Epithelial cell of esophagus (primary cell): ENCODE data around the gene SORBS1.

Experiments used
- DNase-seq: peaks from one replicate; pipeline ENCODE4 v3.0.0; 2010; ENCODE audit warnings: low read depth
- H3K4me3 ChIP-seq: 2 replicates; pipeline ENCODE4 v1.5.1; 2011; ENCODE audit warnings: mild to moderate bottlenecking, low read length, control low read depth
- CTCF ChIP-seq: IDR thresholded peaks from 2 replicates; pipeline ENCODE4 v1.5.1; 2011; ENCODE audit warnings: low read depth, mild to moderate bottlenecking, low read length, control low read depth, inconsistent platforms; ENCODE audit not compliant: insufficient read depth; ENCODE audit errors: missing control alignments

The SORBS1 gene

GRCh38 chr10:95425592-95426465, 135.3 kb downstream of the SORBS1 start:
- no peak for TF ChIP-seq CTCF
- no peak for DNase-seq
- H3K4me3 ChIP-seq: no peak overlapping the region

DNA sequence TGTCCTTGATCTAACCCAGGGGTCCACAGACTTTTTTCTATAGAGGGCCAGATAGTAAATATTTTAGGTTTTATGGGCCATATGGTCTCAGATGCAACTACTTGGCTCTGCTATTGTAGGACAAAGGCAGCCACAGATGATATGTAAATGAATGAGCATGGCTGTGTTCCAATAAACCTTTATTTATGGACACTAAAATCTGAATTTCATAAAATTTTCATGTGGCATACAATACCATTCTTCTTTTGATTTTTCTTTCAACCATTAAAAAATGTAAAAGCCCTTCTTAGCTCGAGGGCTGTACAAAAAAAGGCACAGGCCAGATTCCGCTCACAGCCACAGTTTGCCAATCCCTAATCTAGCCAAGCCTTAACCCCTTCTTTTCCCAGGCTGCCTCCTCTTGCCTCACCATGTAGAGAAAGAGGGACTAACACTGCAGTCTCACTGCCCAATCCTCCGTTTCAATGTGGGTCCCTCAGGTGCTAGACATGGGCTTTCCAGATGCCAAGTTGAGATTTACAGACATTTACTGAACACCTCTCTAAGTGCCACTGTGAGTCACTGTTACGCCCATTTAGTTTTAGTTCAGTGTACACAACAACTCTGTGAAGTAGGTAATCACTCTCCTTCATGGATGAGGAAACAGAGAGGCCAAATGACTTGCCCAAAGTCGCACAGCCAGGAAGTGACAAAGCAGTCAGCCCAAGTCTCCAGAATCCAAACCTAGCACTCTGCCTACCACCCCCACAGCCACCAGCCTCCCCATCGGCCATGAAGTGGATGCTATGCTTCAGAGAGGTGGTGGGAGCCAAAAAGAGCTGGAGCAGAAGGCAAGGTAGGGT, 137.8 kb downstream of the SORBS1 start:
- no peak overlapping the region for H3K4me3 ChIP-seq
- TF ChIP-seq CTCF: no peak
- DNase-seq: peak; percentile 46

DNA sequence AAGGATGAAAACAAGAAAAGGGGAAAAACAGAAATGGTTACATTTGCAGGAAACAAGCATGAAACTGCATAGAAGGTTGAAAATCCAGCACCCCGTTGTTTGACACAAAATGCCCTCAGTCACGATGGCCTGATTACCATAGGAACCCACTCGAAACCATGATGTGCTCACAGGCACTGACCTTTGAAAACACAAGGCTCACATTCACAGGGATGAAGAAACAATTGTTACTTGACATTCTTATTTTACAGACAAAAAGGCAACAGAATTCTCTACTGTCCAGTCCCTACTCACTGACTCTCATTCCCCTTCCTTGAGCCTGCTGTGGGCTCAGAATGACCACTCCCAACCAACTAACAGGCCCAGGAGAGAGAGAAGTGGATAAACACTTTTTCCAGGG, 138.9 kb downstream of the SORBS1 start:
- no peak overlapping the region for H3K4me3 ChIP-seq
- TF ChIP-seq CTCF: no peak
- DNase-seq: no peak

GRCh38 chr10:95421782-95422181, 139.4 kb downstream of the SORBS1 start:
- no peak for DNase-seq
- no peak for TF ChIP-seq CTCF
- no peak overlapping the region for H3K4me3 ChIP-seq

- no peak for DNase-seq
- no peak for TF ChIP-seq CTCF
- no peak overlapping the region for H3K4me3 ChIP-seq
These were observed 141.8 kb downstream of the SORBS1 start for GRCh38 chr10:95419399-95419798.

DNA sequence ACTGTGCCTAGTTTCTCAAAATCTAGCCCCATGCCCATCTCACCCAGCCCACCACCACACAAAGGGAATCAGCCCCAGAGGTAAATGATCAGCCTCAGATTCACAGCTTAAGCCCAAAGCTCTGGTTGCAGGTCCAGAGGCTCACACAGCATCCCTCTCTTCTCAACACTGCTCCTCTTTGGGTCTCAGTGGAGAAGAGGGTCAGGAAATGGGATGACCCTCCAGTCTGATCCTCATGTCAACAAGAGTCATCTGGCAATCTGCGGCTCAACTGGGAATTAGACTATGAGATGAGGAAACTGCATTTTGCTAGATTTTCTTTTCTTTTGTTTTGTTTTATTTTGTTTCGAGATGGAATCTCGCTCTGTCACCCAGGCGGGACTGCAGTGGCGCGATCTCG, 144.2 kb downstream of the SORBS1 start:
- TF ChIP-seq CTCF: no peak
- DNase-seq: no peak
- no peak overlapping the region for H3K4me3 ChIP-seq
